GM15510 (cell line): Measurements from ENCODE around the gene MAST4.

Experiments
- POLR2A ChIP-seq: IDR thresholded peaks from 3 replicates; pipeline ENCODE4 v1.6.1; 2011; ENCODE audit warnings: borderline replicate concordance; ENCODE audit not compliant: insufficient read length; ENCODE audit errors: extremely low read depth

The MAST4 gene

DNA sequence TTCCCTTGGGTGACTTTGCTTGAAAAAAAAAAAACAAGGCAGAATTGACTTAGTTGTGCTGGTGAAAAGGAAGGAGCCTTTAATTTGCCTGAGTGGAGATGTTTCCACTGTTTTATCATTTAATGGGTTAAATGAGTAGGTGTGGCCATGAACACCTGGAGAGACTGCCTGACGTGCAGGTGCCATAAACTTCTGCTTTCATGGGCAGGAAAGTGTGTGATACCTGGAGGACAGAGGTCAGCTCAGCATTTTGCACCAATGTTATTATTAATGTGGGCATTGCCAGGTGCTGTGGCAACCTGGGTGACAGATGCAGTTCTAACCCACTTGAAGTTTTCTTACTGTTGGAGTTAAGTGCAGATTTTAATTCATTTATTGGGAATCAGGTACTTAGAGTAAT lies 455.0 kb downstream of the MAST4 start:
- no peak for TF ChIP-seq POLR2A

DNA sequence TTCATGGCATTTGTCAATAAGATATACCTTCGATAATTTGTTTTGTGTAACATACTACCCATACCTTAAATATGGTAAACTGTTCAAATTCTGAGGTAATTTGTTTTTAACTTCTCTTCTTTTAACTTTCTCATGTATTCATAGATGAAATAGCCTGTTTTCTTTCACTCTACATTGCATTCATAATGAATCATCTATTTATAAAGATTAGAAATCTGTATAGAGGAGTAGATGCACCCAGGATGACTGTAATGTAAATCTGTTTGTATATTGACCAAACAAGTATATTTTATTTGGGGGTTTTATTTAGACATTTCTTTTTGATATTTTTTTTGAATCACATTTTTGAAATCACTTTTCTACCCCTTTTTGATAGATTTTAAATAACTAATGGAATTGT lies 455.8 kb downstream of the MAST4 start:
- no peak for TF ChIP-seq POLR2A

DNA sequence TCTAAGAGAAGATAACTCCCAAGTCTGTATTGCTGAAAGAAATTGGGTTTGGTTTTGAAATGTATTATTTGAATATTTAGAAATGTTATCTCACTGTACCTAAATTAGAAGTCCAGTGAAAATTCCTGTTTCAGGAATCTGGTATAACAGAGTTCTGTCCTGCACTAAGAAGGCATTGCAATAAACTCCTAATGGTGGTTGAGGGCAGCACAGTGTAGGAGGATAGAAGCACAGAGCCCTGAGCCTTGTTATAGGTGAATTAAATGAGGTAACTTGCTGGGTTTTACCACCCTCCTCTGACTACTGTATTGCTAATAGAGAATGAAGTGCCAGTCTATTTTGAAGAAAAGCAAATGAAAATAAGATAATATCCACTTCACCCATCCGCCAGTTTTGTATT lies 457.0 kb downstream of the MAST4 start:
- no peak for TF ChIP-seq POLR2A

DNA sequence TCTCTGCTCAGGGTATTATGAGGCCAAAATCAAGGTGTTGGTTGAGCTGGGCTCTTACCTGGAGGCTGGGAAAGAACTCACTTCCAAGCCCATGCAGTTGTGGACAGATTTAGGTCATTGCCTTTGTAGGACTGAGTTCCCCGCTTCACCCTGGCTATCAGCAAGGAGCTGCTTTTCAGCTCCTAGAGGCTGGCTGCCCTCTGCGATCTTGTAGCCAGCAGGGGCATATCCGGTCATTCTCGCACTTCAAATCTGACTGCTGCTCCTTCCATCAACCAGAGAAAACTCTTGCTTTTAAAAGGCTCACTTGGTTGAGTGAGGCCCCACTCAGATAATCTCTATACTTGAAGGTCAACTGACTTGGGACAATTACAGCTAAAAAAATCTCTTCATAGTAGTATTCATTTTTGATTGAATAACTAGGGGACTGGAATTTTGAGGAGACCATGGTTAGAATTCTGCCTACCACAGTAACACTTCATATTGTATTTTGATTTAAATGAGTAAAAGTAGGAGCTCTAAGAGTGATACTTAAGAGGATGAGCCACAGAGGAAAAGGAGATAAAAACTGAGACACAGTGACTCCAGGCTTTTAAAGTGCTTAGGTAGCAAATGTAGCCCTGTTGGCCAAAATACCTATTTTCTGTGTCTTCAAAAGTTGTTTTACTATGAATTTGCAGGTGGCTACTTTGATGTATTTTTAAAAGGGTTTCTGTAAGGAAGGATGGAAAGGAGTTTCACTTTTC lies 463.0 kb downstream of the MAST4 start:
- no peak for TF ChIP-seq POLR2A

DNA sequence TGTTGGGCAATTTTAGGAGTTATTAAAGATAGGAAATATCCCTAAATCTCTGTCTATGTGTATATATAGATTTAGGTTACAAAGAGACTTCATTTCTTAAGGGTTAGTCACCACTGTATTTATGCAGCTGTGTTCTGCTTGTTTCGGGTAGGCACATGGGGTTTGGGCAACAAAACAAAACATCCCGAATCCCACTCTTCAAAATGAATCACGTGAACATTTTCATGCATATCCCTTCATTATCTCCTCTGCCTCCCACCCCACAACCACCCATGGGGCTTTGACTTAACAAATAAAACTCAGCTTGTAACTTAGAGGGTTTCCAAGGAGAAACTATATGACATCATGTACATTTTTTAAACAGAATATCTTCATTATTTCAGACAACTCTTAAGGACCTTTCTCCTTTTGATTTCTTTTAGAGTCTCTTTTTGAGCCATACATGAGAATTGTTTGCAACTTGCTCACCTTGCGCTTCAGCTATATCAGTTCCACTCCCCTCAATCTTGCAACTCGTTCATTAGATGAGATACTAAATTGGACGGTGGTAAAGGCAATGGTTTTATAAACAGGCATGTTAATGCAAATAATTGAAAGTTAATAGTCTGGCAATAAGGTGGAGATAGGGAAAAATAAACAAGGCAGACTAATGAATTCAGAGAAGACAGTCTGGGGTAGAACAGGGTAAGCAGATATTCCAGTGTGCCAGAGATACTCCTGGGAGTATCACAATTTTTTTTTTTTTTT lies 463.7 kb downstream of the MAST4 start:
- TF ChIP-seq POLR2A: no peak

DNA sequence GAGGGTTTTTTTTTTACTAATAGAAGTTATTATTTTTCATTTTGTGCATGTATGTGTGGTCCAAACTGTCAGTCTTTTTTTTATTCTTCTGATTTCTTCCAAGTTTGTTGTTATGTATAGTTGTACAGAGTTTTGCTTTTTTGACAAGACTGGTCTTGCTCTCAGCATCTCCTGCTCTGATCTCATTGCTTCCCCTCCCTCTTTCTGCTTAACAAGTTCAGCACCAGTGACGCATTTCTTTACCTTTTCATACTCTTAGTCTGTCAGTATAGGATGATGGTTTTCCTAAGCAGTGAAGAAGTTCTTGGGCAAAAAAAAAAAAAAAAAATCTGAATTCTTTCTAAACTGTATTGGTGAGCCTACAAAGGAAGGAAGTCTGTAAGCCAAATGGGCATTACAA lies 465.3 kb downstream of the MAST4 start:
- TF ChIP-seq POLR2A: no peak

DNA sequence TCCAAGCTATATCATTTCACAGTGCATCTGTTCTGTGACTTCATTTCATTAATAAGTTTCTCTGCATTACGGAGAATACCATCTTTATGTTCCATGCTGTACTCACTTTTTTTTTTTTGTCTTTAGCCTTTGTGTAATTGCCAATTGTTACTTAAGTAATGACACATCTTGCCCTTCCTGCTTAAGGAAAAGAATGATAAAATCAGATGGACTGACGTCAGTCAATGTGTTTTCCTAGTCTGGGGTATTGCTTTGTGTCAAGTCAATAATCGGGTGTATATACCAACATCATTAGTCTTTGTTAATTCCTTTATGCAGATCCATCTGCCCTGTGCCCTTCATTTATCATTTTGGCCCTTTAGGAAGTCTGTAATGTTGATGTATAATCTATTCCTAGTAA lies 466.9 kb downstream of the MAST4 start:
- TF ChIP-seq POLR2A: no peak

DNA sequence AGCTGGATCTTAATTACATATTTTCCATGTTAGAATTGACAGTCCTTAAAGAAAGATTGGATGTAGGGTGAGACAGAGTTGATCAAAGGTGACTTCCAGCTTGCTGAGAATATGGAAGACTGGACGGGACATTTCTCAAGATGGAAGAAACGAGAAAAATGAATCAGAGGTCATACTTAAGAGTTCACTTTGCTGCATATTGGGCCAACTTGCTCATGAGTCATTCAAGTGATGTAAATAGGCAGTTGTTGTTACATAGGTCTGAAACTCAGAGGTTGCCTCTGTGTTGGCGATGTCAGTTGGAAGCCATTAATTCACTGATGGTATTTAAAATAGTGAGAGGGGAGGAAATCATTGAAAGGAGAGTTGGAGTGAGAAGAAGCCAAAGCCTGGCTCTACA lies 467.6 kb downstream of the MAST4 start:
- TF ChIP-seq POLR2A: no peak

DNA sequence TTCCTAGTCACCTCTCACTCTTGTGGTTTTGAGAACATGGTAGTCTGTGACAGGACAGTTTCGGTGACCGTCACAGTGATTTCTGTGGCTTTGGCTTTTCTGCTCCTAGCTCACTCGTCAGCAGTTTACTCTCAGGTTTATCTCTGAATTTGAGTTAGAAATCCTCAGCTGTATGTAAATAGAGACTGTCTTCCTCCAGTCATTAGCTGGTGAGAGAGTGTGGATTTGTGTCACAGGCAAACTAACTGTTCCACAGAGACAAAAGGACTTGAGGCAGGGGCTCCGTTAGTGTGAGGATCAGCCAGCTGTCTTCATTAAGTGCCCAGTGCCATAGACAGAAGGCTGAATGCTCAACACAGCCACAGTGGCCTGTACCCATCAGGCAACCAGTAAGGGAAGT lies 469.0 kb downstream of the MAST4 start:
- TF ChIP-seq POLR2A: no peak

DNA sequence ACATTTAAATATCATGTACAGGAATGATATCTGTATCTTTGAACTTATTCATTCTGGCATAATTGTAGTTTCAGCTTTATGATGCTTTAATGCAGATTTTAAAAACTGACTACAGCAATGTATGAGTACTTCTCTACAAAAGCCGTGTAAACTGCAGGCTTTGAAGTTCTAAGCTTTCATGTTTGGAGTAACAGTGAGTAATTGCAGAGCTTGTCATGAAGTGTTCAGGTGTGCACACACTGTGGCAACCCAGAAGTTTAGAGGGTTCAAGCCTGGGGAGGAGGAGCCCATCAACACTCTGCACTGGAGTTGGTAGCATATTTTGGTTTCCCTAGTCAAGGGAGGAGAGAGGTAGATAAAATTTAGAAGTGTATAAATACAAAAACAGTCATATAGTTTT lies 469.5 kb downstream of the MAST4 start:
- TF ChIP-seq POLR2A: no peak

DNA sequence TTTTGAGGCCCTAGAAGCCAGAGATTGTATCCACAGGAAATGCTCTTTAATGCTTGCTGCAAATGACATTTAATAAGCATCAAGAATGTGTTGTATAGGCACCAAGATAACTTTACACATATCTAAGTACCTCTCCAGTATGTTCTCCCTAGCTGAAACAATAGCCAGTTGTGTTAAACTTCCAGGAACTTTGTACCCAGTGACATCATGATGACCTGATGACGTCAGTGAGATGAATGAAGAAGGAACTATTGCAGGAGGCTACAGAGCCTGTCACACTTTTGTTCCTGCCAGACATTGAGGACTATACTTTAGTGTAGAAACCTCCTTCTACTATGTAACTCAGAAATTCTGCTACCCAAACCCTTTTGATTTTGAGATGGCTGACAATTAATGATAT lies 470.6 kb downstream of the MAST4 start:
- TF ChIP-seq POLR2A: no peak

DNA sequence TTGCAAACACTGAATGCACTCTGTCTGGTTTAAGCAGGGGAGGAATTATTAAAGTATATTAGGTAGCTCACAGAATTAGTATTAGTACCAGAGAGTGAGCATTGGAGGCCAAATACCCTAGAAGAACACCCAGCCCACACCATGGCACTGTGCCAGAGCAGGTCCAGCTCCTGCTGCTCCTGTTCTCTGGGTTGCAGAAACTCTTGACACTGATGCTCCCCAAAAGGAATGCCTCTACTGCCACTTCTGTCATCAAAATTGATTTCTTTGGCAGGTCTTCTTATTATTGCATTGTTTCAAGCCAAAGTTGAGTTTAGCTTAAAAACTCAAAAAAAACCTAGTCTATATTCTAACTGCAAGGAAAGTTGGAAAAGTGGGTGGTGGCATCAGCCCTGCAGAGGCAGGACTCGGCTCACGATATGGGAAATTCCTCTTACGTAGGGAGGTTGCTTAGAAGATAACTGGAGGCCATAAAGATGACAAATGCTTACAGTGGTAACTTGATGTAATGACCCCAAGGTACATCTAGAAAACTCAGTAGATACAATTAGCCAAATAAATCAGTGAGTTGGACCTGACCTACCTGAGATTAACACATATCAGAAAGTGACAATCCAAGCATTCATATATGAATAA lies 477.0 kb downstream of the MAST4 start:
- TF ChIP-seq POLR2A: no peak

DNA sequence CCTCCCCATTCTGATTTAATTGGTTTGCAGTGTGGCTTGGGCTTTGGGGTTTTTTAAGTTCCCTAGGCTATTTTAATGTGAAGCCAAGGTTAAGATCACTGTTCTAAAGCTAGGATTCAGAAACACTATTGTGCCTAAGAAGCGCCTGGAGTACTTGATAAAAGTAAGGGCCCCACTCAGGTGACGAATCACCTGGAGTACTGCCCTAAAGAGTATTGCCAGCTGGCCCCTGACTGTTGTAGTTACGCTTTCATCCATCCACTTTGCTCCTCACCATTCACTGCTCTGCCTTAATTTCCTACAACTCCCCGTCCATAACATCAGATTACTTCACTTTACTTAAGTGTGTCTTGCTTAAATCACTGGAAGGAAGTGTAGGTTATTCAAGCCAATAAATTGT lies 481.1 kb downstream of the MAST4 start:
- TF ChIP-seq POLR2A: no peak

DNA sequence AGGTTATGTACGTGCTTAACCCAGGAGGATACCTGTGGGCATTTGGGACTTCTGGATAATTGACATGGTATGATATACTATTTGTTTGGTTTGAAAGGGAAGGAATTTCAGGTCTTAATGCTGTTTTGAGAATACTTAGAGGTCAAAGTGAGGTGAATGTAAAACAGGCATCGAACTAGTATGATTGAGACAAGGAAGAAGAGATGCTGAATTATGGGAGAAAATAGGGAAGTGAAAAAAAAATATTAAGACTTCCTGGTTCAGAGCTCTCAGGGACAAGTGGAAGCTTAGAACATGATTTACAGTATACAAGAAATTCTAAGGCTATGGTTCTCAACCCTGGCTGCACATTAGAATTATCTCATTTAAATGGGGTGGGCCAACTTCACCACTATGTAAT lies 485.1 kb downstream of the MAST4 start:
- no peak for TF ChIP-seq POLR2A

DNA sequence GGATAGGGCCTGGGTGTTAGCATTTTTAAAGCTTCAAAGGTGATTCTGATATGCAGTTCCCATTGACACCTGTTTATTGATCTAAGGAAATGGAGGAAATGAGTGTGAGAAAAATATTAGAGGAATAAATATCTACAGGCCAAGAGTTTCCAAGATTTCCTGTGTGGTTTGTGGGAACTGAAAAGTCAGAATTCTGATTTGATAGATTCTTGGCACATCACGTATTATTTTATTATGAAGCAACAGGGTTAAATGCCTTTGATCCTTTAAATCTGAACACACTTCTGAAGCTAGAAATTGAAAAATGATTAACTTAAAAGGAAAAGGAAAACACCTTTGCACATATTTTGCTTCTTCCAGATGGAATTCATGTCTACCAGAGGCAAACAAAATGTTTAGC lies 486.7 kb downstream of the MAST4 start:
- no peak for TF ChIP-seq POLR2A

DNA sequence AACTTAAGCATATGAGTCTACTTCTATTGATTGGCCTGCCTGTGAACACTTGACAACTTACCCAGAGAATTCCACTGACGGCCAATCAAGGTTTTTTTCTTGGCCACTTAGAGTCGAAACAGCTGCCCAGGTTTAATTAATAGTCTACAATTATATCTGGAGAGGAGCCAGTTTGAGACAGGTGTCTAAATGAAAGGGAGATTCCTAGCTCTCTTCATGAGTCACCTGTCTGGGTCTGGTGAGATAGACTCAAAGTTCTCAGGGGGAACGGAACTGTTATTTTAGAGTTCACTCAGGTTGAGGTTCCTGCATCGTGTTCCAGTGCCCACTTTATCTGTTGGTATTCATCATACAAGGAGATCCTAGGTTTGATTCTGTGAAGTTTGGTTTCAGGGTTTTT lies 489.4 kb downstream of the MAST4 start:
- no peak for TF ChIP-seq POLR2A
